Endothelial cell of umbilical vein (primary cell): ENCODE results near the gene SPTLC2. TPM values are rescaled to one million over a fixed set of nuclear protein-coding genes. Genes with fewer than 3 reads are reported as not detected.

Experiments
- BruUV-seq: library from RNA; stranded (reverse); fragments of 400-500 nt; replicated peaks from 2 replicates; lab custom pipeline; 2021; lab: Mats Ljungman, UMichigan
- CTCF ChIA-PET: fragments of 300-600, 350-600 bp; sonication (Branson Sonifier 250); formaldehyde crosslinking; loops from one replicate; lab custom pipeline; 2021; ENCODE audit warnings: antibody characterized with exemption, inconsistent platforms; lab: Charles Lee
- POLR2A ChIA-PET: fragments of 300-600, 350-600 bp; sonication (Branson Sonifier 250); formaldehyde crosslinking; loops from one replicate; lab custom pipeline; 2021; ENCODE audit warnings: antibody characterized with exemption, inconsistent platforms; lab: Charles Lee
- DNase-seq: peaks from one replicate; pipeline ENCODE4 v3.0.0-alpha.2; 2011; ENCODE audit warnings: low read depth, low spot score
- FAIRE-seq: peaks from 2 replicates; lab custom pipeline; 2011; peaks lifted over from hg19 to GRCh38; lab: Jason Lieb, UNC
- H2AFZ ChIP-seq: 2 replicates; pipeline ENCODE4 v1.6.0; 2012; ENCODE audit warnings: low read depth, low read length, control low read depth, inconsistent platforms
- H3K27ac ChIP-seq: 2 replicates; pipeline ENCODE4 v1.5.1; 2011; ENCODE audit warnings: low read depth, mild to moderate bottlenecking, control low read depth, low read length, moderate library complexity; ENCODE audit not compliant: insufficient read depth
- H3K27me3 ChIP-seq, 2 experiments: 2 replicates each; pipeline versions ENCODE4 v1.6.0 to v1.6.1; 2011; ENCODE audit warnings: low read length in 2 of 2, mixed read lengths in 1 of 2; ENCODE audit not compliant: control insufficient read depth in 2 of 2, insufficient read depth in 2 of 2
- H3K36me3 ChIP-seq, 2 experiments: 2 replicates in 1 of 2; 3 replicates in 1 of 2; pipeline ENCODE4 v1.5.1; 2011; ENCODE audit warnings: low read length in 2 of 2, mild to moderate bottlenecking in 1 of 2, moderate library complexity in 1 of 2; ENCODE audit not compliant: control insufficient read depth in 2 of 2, insufficient read depth in 2 of 2; ENCODE audit errors: extremely low read depth in 1 of 2
- H3K4me1 ChIP-seq: 3 replicates; pipeline ENCODE4 v1.5.1; 2011; ENCODE audit warnings: mild to moderate bottlenecking, low read length; ENCODE audit not compliant: control insufficient read depth, insufficient read depth; ENCODE audit errors: extremely low read depth
- H3K4me2 ChIP-seq: 2 replicates; pipeline ENCODE4 v1.6.1; 2011; ENCODE audit warnings: low read length, control low read depth, mixed read lengths; ENCODE audit not compliant: insufficient read depth
- H3K4me3 ChIP-seq, 3 experiments: fragments of 200-600 bp in 1 of 3; sonication (generic), shearing (Covaris generic) in 1 of 3; replicated peaks in 1 of 3; 2 replicates each; pipeline ENCODE4 v1.5.1; 2011 to 2016; ENCODE audit warnings: control low read depth in 3 of 3, low read length in 3 of 3, mild to moderate bottlenecking in 2 of 3, inconsistent platforms in 1 of 3, low read depth in 1 of 3, moderate library complexity in 1 of 3; ENCODE audit not compliant: insufficient read depth in 1 of 3
- H3K79me2 ChIP-seq: 2 replicates; pipeline ENCODE4 v1.6.0; 2012; ENCODE audit warnings: low read length, inconsistent platforms; ENCODE audit not compliant: control insufficient read depth, insufficient read depth
- H3K9ac ChIP-seq: replicated peaks from 2 replicates; pipeline ENCODE3; 2011; ENCODE audit warnings: low read length, control low read depth; ENCODE audit not compliant: insufficient read depth; ENCODE audit errors: extremely low read depth
- H3K9me1 ChIP-seq: replicated peaks from 3 replicates; pipeline ENCODE4 v1.6.0; 2011; ENCODE audit warnings: mild to moderate bottlenecking, low read length; ENCODE audit not compliant: control insufficient read depth, insufficient read depth; ENCODE audit errors: extremely low read depth
- H3K9me3 ChIP-seq: replicated peaks from 2 replicates; pipeline ENCODE4 v1.5.1; 2012; ENCODE audit warnings: low read length, inconsistent platforms; ENCODE audit not compliant: control insufficient read depth, insufficient read depth
- H4K20me1 ChIP-seq: replicated peaks from 2 replicates; pipeline ENCODE3; 2011; ENCODE audit warnings: mild to moderate bottlenecking, low read length; ENCODE audit not compliant: control insufficient read depth, insufficient read depth; ENCODE audit errors: extremely low read depth
- FOS ChIP-seq: IDR thresholded peaks from 2 replicates; pipeline ENCODE4 v1.6.1; 2011; ENCODE audit warnings: mild to moderate bottlenecking, low read length, moderate library complexity, borderline replicate concordance; ENCODE audit not compliant: insufficient read depth
- JUN ChIP-seq: IDR thresholded peaks from 2 replicates; pipeline ENCODE4 v1.6.1; 2011; ENCODE audit warnings: borderline replicate concordance, low read depth; ENCODE audit not compliant: insufficient read length, insufficient read depth
- MYC ChIP-seq: IDR thresholded peaks from one replicate; pipeline ENCODE4 v1.6.1; 2011; ENCODE audit warnings: mild to moderate bottlenecking, low read depth, low read length
- POLR2A ChIP-seq: IDR thresholded peaks from 2 replicates; pipeline ENCODE4 v1.6.1; 2012; ENCODE audit warnings: low read depth, mild to moderate bottlenecking, control low read depth, low read length
- POLR2AphosphoS5 ChIP-seq: IDR thresholded peaks from 2 replicates; pipeline ENCODE4 v1.6.1; 2012; ENCODE audit warnings: low read depth, mild to moderate bottlenecking, control low read depth, low read length, moderate library complexity; ENCODE audit not compliant: insufficient read depth
- dilution Hi-C: fragments of 300-500 bp; cut with MboI; formaldehyde crosslinking; loops from one replicate; pipeline ENCODE4 v1.15.0; 2019; ENCODE audit warnings: low sequenced_read_pairs; ENCODE audit not compliant: extremely low pct_ligation_motif_present
- intact Hi-C: fragments of 100-400 bp; cut with micrococcal nuclease; formaldehyde crosslinking; loops from one replicate; pipeline ENCODE4 v1.10.0; 2022
- polyA plus RNA-seq, 4 experiments: library from polyadenylated mRNA; depleted of rRNA in 3 of 4; stranded (reverse) in 3 of 4; unstranded in 1 of 4; fragments of >200 nt; gene quantifications; 2 replicates each; pipeline versions ENCODE4 v1.2.1 to v1.2.3, GENCODE V29; 2011 to 2012; ENCODE audit warnings: missing spikeins in 1 of 4
- total RNA-seq: library from RNA; stranded (reverse); gene quantifications from 2 replicates; pipeline ENCODE4 v1.2.3, GENCODE V29; 2021
- TF ChIP-seq, protein P1 (sequence below): IDR thresholded peaks from 2 replicates; pipeline ENCODE4 v1.6.1; 2011; ENCODE audit not compliant: insufficient read depth, insufficient read length

SPTLC2 gene
- total and polyA plus RNA-seq, 2 donors (not counting 3 experiments of a cell fraction or from before 2014, with no cell fraction given) = 19.1 to 71.3 TPM

GRCh38 chr14:77593501-77593961 is 22.9 kb downstream of the SPTLC2 start:
- no peaks in the 10 kb centered on the region for H3K9me1 ChIP-seq
- no peaks in the 10 kb centered on the region for H4K20me1 ChIP-seq
- peak overlapping the region; percentile 84 for H3K4me2 ChIP-seq
- H3K36me3 ChIP-seq = peaks cover 5 to 11% of the 10 kb centered on the region in 2 experiments
- intact Hi-C loops = no loop called here
- POLR2A ChIA-PET = interaction anchor here (1.2 kb wide), 2 partner anchors 12 to 14 kb away, joined by 4 to 8 read pairs; no protein-coding TSS in a partner anchor
- FAIRE-seq = peak; percentile 18
- dilution Hi-C loops = no loop called here
- no peaks in the 10 kb centered on the region for H3K27me3 ChIP-seq
- TF ChIP-seq, protein P1, sequence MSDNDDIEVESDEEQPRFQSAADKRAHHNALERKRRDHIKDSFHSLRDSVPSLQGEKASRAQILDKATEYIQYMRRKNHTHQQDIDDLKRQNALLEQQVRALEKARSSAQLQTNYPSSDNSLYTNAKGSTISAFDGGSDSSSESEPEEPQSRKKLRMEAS = no peak
- TF ChIP-seq FOS = peak; percentile 23
- no peak for TF ChIP-seq POLR2AphosphoS5
- no peak for TF ChIP-seq POLR2A
- CTCF ChIA-PET = interaction anchor here (0.7 to 3.8 kb wide), 7 partner anchors 9 to 21 kb away, joined by 3 to 14 read pairs (median 5); no protein-coding TSS in a partner anchor
- peaks cover 72% of the 10 kb centered on the region for H3K79me2 ChIP-seq
- peak overlapping the region in 1 of 3 experiments; percentile 33 for H3K4me3 ChIP-seq
- BruUV-seq = no TSS peak
- DNase-seq = peak; percentile 59
- peaks cover 45% of the 10 kb centered on the region for H3K4me1 ChIP-seq
- peak overlapping the region; percentile 45 for H3K9ac ChIP-seq
- H3K27ac ChIP-seq = peak overlapping the region; percentile 66
- no peaks in the 10 kb centered on the region for H3K9me3 ChIP-seq
- H2AFZ ChIP-seq = no peak overlapping the region

DNA sequence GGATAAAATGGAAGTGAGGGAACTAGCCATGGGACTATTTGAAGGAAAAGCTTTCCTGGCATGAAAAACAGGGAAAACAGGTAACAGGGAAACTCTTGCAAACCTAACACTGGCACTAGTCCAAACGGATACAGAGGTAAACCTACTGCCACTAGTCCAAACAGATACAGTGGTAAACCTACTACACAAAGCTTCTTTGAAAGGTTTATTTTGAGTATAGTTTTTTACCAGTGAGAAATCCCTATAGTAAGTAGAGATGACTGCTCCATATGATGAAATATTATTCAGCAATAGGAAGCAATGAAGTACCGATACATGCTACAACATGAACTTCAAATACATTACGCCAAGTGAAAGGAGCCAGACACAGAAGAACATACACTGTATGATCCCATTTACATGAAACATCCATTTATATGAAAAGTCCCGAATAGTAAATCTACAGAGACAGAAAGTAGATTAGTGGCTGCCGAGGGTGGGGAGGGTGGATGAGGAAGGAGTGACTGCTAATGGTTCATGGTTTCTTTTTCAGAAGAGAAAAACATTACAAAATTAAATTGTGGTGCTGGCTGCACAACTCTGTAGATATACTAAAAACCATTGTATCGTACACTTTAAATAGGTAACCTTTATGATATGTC is 25.5 kb downstream of the SPTLC2 start:
- no peak for TF ChIP-seq FOS
- no peak for TF ChIP-seq POLR2AphosphoS5
- TF ChIP-seq JUN = no peak
- TF ChIP-seq POLR2A = no peak
- no peak for TF ChIP-seq MYC
- TF ChIP-seq, protein P1 = no peak
- no peaks in the 10 kb centered on the region for H3K27me3 ChIP-seq
- intact Hi-C loops = no loop called here
- BruUV-seq = no TSS peak
- H2AFZ ChIP-seq = no peak overlapping the region
- peaks cover 78% of the 10 kb centered on the region for H3K79me2 ChIP-seq
- peak overlapping the region; percentile 45 for H3K27ac ChIP-seq
- H3K4me1 ChIP-seq = peaks cover 52% of the 10 kb centered on the region
- no peaks in the 10 kb centered on the region for H3K9me1 ChIP-seq
- peak overlapping the region; percentile 64 for H3K4me2 ChIP-seq
- ChIA-PET CTCF (interaction anchor here (0.8 to 1.4 kb wide), 3 partner anchors 10 to 17 kb away, joined by 3 to 4 read pairs (median 3); no protein-coding TSS in a partner anchor), POLR2A (no interaction called here)
- H3K9ac ChIP-seq = peak overlapping the region; percentile 15
- peaks cover 0 to 7% of the 10 kb centered on the region in 2 experiments for H3K36me3 ChIP-seq
- no peak for FAIRE-seq
- no peaks in the 10 kb centered on the region for H3K9me3 ChIP-seq
- DNase-seq = peak; percentile 47
- no peaks in the 10 kb centered on the region for H4K20me1 ChIP-seq
- H3K4me3 ChIP-seq = no peak overlapping the region
- dilution Hi-C loops = no loop called here
